Calu3 (cell line): ENCODE measurements around the gene RPS6KA2. TPM values are rescaled to one million over a fixed set of nuclear protein-coding genes. Genes with fewer than 3 reads are reported as not detected.

Source experiments
- Bru-seq: library from RNA; stranded (reverse); fragments of 400-500 nt; gene quantifications from one replicate; lab custom pipeline; 2021; lab: Mats Ljungman, UMichigan
- BruChase-seq, 2 experiments: library from RNA; stranded (reverse); fragments of 400-500 nt; gene quantifications; one replicate each; lab custom pipeline; 2021; lab: Mats Ljungman, UMichigan
- BruUV-seq: library from RNA; stranded (reverse); fragments of 400-500 nt; replicated peaks from 2 replicates; lab custom pipeline; 2021; lab: Mats Ljungman, UMichigan
- CTCF ChIA-PET: fragments of 300-600 bp; sonication (Branson Sonifier 250); formaldehyde crosslinking; loops from one replicate; lab custom pipeline; 2022; ENCODE audit warnings: antibody characterized with exemption; lab: Charles Lee
- DNase-seq: peaks from one replicate; pipeline ENCODE4 v3.0.0; 2022
- H3K27ac Mint-ChIP-seq: one replicate; pipeline ENCODE4 v1.8.0; 2022; ENCODE audit warnings: mixed read lengths; ENCODE audit not compliant: unreplicated experiment
- H3K27me3 Mint-ChIP-seq: one replicate; pipeline ENCODE4 v1.8.0; 2022; ENCODE audit warnings: mixed read lengths; ENCODE audit not compliant: unreplicated experiment
- H3K36me3 Mint-ChIP-seq: one replicate; pipeline ENCODE4 v1.8.0; 2022; ENCODE audit warnings: mild to moderate bottlenecking, moderate library complexity, mixed read lengths; ENCODE audit not compliant: insufficient read depth, unreplicated experiment
- H3K4me1 Mint-ChIP-seq: one replicate; pipeline ENCODE4 v1.8.0; 2022; ENCODE audit warnings: mild to moderate bottlenecking, low read depth, mixed read lengths; ENCODE audit not compliant: unreplicated experiment
- H3K4me3 Mint-ChIP-seq: one replicate; pipeline ENCODE4 v1.8.0; 2022; ENCODE audit warnings: mild to moderate bottlenecking, low read depth, moderate library complexity, mixed read lengths; ENCODE audit not compliant: unreplicated experiment
- H3K9me3 Mint-ChIP-seq: one replicate; pipeline ENCODE4 v1.8.0; 2022; ENCODE audit warnings: low read depth, mixed read lengths; ENCODE audit not compliant: unreplicated experiment
- intact Hi-C: fragments of 100-400 bp; cut with micrococcal nuclease; formaldehyde crosslinking; loops from one replicate; pipeline ENCODE4 v1.10.0; 2022; ENCODE audit not compliant: unreplicated experiment
- long read RNA-seq: library from polyadenylated mRNA; stranded (forward); transcript quantifications from one replicate; pipeline ENCODE4 v2.0.0, GENCODE V29; 2022
- total RNA-seq: library from RNA; stranded (reverse); gene quantifications from 2 replicates; pipeline ENCODE4 v1.2.3, GENCODE V29; 2022
- TF ChIP-seq, protein P1 (sequence below): fragments of 200-600 bp; IDR thresholded peaks from one replicate; pipeline ENCODE4 v1.8.0; 2022; ENCODE audit warnings: antibody characterized with exemption; ENCODE audit not compliant: unreplicated experiment

The RPS6KA2 gene
- total RNA-seq (25.8 and 41.3 TPM in 2 replicates), Bru-seq, nascent RNA (percentile 55 among the genes with signal in this experiment), BruChase-seq, experiment 1, labeled RNA remaining after a 6-hour chase (percentile 57 among the genes with signal in this experiment), BruChase-seq, experiment 2, labeled RNA remaining after a 2-hour chase (percentile 55 among the genes with signal in this experiment)
- long read RNA-seq, full-length matches to known transcripts: 12 of 29 reads
- long read RNA-seq, partial matches to known transcripts: 0 of 29 reads
- long read RNA-seq, other reads (novel, unspliced or antisense): 17 of 29 reads

DNA sequence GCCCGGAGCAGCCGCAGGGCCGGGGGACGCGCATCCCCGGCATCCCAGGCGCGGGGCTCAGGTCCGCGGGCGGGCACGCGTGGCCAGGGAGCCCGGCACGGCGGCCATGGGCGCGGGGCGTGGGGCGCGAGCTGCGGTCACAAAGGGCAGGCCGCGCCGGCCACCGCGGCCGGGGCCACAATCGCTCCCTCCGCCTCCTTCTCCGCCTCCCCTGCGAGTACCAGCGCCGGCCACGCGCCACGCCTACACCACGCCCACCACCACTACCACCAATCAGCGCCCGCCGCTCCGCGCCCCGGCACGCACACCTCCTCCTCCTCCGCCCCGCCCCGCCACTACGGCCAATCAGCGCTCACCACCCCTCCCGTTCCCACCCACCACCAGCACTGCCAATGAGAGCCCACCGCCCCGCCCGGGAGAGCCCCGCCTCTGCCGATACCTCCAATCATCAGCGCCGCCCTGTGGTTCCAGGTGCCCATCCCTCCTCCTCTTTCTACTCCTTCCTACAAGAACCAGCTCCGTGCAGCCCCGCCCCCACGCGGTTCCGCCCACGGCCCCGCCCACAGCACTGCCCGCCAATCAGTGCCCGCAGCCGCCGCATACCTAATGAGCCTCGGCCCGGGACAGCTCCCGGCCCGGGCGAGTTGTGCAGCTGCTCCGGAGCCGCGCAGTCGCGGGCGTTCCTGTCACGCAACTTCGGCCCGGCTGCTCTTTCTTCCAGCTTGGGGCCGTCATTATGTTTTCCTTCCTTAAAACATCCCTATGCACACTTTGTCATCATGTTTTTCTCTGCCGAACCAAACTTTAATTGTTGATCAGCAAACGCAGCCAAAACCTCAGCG lies at the start of gene RPS6KA2:
Gene RPS6KA2, minus strand, starts transcription at position 219 of the 842 bp plus-strand sequence. CDS start 232 bp downstream, outside the sequence.
- intact Hi-C loops: loop anchor here (2.0 to 10.0 kb wide), 3 partner anchors 70 to 352 kb away; no protein-coding TSS in a partner anchor
- Mint-ChIP-seq H3K4me1 (peaks cover 39% of the 10 kb centered on the region), H3K36me3 (peaks cover 35% of the 10 kb centered on the region), H3K9me3 (no peaks in the 10 kb centered on the region), H3K27me3 (peaks cover 17% of the 10 kb centered on the region), H3K4me3 (peak within 1 kb of the TSS; percentile 94), H3K27ac (peak within 1 kb of the TSS; percentile 82)
- peak; percentile 99 for DNase-seq
- TF ChIP-seq, protein P1, sequence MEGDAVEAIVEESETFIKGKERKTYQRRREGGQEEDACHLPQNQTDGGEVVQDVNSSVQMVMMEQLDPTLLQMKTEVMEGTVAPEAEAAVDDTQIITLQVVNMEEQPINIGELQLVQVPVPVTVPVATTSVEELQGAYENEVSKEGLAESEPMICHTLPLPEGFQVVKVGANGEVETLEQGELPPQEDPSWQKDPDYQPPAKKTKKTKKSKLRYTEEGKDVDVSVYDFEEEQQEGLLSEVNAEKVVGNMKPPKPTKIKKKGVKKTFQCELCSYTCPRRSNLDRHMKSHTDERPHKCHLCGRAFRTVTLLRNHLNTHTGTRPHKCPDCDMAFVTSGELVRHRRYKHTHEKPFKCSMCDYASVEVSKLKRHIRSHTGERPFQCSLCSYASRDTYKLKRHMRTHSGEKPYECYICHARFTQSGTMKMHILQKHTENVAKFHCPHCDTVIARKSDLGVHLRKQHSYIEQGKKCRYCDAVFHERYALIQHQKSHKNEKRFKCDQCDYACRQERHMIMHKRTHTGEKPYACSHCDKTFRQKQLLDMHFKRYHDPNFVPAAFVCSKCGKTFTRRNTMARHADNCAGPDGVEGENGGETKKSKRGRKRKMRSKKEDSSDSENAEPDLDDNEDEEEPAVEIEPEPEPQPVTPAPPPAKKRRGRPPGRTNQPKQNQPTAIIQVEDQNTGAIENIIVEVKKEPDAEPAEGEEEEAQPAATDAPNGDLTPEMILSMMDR: no peak
- CTCF ChIA-PET: interaction anchor here (0.6 to 1.7 kb wide), 9 partner anchors 12 to 1421 kb away, joined by 3 to 11 read pairs (median 4); no protein-coding TSS in a partner anchor
- BruUV-seq: no TSS peak

DNA sequence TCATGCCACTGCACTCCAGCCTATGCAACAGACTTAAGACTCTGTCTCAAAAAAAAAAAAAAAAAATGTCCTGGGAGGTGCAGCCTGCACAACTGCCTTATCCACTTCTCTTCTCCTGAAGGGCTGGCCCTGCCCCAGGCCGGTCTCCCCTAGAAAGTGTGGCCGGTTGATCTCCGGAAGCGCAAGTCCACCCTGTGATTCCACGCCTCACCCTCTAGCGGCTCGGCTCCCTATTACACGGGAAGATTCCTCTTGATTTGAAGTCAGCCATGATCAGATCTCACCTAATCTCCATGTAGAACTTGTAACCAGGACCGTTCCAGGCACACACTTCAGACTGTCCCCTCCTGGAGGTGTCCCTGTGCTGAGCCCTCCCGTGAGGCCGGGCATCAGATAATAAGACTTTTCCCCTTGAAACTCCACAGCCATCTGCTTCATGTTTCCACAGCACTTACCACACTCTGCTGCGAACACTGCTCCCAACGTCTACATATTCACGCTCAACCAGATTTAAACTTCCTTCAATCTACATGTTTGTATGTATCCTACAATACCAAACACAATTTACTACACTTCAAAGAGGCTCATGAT lies 49.3 kb upstream of the RPS6KA2 start:
- peaks cover 10% of the 10 kb centered on the region for H3K36me3 Mint-ChIP-seq
- H3K27me3 Mint-ChIP-seq: peaks cover 12% of the 10 kb centered on the region
- H3K4me3 Mint-ChIP-seq: no peak overlapping the region
- H3K4me1 Mint-ChIP-seq: peaks cover 41% of the 10 kb centered on the region
- no peak for DNase-seq
- intact Hi-C loops: no loop called here
- TF ChIP-seq, protein P1: no peak
- peak overlapping the region; percentile 14 for H3K27ac Mint-ChIP-seq
- CTCF ChIA-PET: no interaction called here
- H3K9me3 Mint-ChIP-seq: no peaks in the 10 kb centered on the region
- no TSS peak for BruUV-seq

DNA sequence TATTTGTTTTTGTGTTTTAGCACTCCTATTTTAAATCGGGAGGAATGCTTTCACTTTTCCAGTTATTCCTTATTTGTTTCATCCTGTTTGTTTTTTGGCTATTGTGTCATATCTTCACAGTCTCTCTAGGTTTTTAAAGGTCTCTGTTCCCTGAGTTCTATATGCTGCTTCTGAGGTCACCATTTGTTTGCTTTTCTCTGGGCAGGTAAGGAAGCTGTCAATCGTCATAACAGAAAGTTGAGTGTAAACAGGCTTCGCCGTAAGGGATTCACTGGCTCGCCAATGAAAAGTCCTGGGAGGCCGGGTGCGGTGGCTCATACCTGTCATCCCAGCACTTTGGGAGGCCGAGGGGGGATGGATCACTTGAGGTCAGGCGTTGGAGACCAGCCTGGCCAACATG lies 48.7 kb upstream of the RPS6KA2 start:
- no peak for DNase-seq
- H3K4me3 Mint-ChIP-seq: peak overlapping the region; percentile 52
- CTCF ChIA-PET: no interaction called here
- peaks cover 15% of the 10 kb centered on the region for H3K27me3 Mint-ChIP-seq
- no TSS peak for BruUV-seq
- H3K27ac Mint-ChIP-seq: peak overlapping the region; percentile 73
- TF ChIP-seq, protein P1: no peak
- H3K9me3 Mint-ChIP-seq: no peaks in the 10 kb centered on the region
- peaks cover 10% of the 10 kb centered on the region for H3K36me3 Mint-ChIP-seq
- peaks cover 42% of the 10 kb centered on the region for H3K4me1 Mint-ChIP-seq
- intact Hi-C loops: no loop called here

DNA sequence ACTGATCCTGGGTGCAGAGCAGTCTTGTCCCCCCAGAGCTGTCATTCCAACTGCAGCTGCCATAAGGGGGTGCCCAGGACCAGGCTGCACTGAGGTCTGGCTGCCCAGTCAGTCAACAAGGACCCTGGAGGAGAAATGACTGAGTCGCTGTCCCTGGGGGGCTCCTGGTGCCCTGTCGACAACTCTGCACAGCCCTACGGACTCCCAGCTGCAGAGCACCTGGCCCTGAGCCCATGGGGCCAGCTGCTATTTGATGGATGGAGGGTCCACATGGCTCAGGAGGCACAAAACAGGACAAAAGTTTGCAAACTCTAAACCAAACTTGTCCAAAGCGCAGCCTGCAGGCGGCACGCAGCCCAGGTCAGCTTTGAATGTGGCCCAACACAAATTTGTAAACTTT lies 46.3 kb upstream of the RPS6KA2 start:
- TF ChIP-seq, protein P1: no peak
- Mint-ChIP-seq H3K4me1 (peaks cover 38% of the 10 kb centered on the region), H3K27me3 (peaks cover 26% of the 10 kb centered on the region), H3K9me3 (no peaks in the 10 kb centered on the region), H3K36me3 (peaks cover 4% of the 10 kb centered on the region), H3K27ac (no peak overlapping the region), H3K4me3 (no peak overlapping the region)
- CTCF ChIA-PET: no interaction called here
- no peak for DNase-seq
- no TSS peak for BruUV-seq
- intact Hi-C loops: no loop called here
